ENCODE data around the gene CCT8. TPM values are rescaled to one million over a fixed set of nuclear protein-coding genes. Genes with fewer than 3 reads are reported as not detected.

CCT8 gene
- total and polyA plus RNA-seq, 2 donors (not counting 1 experiment from before 2014, with no cell fraction given) = 59.2 to 92.8 TPM

DNA sequence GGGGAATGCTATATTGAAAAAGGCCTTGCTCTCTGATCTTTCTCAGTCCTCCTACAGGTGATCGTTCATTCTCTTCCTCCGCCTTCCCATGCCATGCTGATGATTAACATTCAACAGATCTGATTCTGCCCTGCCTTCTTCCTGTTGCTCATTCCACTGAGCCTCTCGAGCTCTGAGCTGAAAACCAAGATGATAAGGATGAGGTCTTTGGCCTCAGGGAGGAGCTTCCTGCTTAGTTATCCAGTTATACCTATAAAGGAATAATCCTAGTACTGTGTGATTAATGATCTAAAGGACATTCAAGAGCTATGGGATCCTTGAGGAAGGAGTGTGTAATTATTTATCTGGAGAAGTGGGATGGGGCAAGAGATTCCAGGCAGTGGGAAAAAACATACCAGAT, 31.8 kb upstream of the CCT8 start:
- Histone ChIP-seq H3K9ac (ENCODE audit: low read length) (no peak overlapping the region), H3K4me1 (ENCODE audit: control insufficient read depth in 2 of 2, insufficient read depth in 2 of 2, low read length in 2 of 2) (peaks cover 2 to 3% of the 10 kb centered on the region in 2 donors), H3K79me2 (ENCODE audit: control insufficient read depth, insufficient read depth, low read length) (no peaks in the 10 kb centered on the region), H3K4me3 (ENCODE audit: control extremely low read depth in 1 of 5, extremely low read depth in 1 of 5, insufficient read depth in 1 of 5, low read depth in 2 of 5, low read length in 4 of 5) (no peak overlapping the region), H3K27me3 (replicated peaks in 1 of 4; ENCODE audit: control extremely low read depth in 1 of 4, control insufficient read depth in 3 of 4, insufficient read depth in 4 of 4, low read length in 3 of 4) (no peaks in the 10 kb centered on the region), H3K27ac (ENCODE audit: low read length in 2 of 2) (no peak overlapping the region), H3K9me3 (ENCODE audit: control extremely low read depth in 1 of 3, control insufficient read depth in 2 of 3, insufficient read depth in 1 of 3, low read length in 2 of 3) (no peaks in the 10 kb centered on the region), H3K36me3 (replicated peaks in 1 of 2; ENCODE audit: control extremely low read depth in 1 of 2, control insufficient read depth in 1 of 2, extremely low read depth in 1 of 2, insufficient read depth in 2 of 2, low read length in 1 of 2) (peaks cover 0 to 3% of the 10 kb centered on the region in 2 experiments), H3K4me2 (replicated peaks; ENCODE audit: low read depth, low read length, poor library complexity, severe bottlenecking) (no peak overlapping the region), H4K20me1 (ENCODE audit: control insufficient read depth, insufficient read depth, low read length, poor library complexity, severe bottlenecking) (no peaks in the 10 kb centered on the region), H2AFZ (ENCODE audit: insufficient read depth, low read depth, low read length, poor library complexity, severe bottlenecking) (no peak overlapping the region)
- ChIA-PET CTCF (interaction anchor here (0.9 to 2.3 kb wide), 3 partner anchors 14 to 267 kb away, joined by 3 to 7 read pairs (median 7); no protein-coding TSS in a partner anchor), POLR2A (no interaction called here)
- Mint-ChIP-seq H3K4me1 (peaks cover 4% of the 10 kb centered on the region), H3K4me3 (no peak overlapping the region), H3K9me3 (ENCODE audit: insufficient read depth) (no peaks in the 10 kb centered on the region), H3K27me3 (no peaks in the 10 kb centered on the region), H3K27ac (no peak overlapping the region)
- TF ChIP-seq, protein P1, sequence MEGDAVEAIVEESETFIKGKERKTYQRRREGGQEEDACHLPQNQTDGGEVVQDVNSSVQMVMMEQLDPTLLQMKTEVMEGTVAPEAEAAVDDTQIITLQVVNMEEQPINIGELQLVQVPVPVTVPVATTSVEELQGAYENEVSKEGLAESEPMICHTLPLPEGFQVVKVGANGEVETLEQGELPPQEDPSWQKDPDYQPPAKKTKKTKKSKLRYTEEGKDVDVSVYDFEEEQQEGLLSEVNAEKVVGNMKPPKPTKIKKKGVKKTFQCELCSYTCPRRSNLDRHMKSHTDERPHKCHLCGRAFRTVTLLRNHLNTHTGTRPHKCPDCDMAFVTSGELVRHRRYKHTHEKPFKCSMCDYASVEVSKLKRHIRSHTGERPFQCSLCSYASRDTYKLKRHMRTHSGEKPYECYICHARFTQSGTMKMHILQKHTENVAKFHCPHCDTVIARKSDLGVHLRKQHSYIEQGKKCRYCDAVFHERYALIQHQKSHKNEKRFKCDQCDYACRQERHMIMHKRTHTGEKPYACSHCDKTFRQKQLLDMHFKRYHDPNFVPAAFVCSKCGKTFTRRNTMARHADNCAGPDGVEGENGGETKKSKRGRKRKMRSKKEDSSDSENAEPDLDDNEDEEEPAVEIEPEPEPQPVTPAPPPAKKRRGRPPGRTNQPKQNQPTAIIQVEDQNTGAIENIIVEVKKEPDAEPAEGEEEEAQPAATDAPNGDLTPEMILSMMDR (IDR thresholded peaks at IDR 0.05) = no peak
- no peak for TF ChIP-seq EZH2 (IDR thresholded peaks at IDR 0.05; ENCODE audit: borderline replicate concordance, insufficient read depth, low read depth, low read length, poor library complexity, severe bottlenecking)
- ATAC-seq (ENCODE audit: low read depth) (no peak), DNase-seq (no peak)
- WGBS (ENCODE audit: insufficient coverage) = no CpG with 5 or more reads among the region's 3 CpGs
- intact Hi-C loops (cut with micrococcal nuclease) = no loop called here

DNA sequence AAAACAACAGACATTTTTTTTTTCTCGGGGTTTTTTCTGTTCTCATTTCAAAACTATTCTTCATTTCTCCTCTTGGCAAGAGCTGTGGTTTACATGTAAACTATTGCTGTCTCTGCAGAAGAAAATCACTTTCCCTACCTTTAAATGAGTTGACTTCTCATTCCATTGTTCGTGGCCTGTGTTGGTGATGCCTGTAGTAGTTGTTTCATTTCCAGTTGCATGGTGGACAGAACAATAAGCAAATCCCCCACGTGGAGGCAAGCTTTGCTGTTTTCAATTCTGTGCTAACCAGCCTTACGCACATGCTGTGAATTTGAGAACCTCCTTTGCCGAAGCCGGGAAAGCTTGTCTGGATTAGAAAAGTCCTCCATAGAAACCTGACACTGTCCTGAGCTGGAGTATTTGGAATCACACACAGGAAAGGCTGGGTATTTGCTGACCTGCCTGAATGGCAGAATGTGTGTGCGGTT, 30.8 kb upstream of the CCT8 start:
- 97% methylated on average over 5 of the region's 7 CpGs for WGBS (ENCODE audit: insufficient coverage)
- H4K20me1 ChIP-seq (ENCODE audit: control insufficient read depth, insufficient read depth, low read length, poor library complexity, severe bottlenecking) = no peaks in the 10 kb centered on the region
- H3K79me2 ChIP-seq (ENCODE audit: control insufficient read depth, insufficient read depth, low read length) = no peaks in the 10 kb centered on the region
- H3K4me1 ChIP-seq (ENCODE audit: control insufficient read depth in 2 of 2, insufficient read depth in 2 of 2, low read length in 2 of 2) = peaks cover 4 to 5% of the 10 kb centered on the region in 2 donors
- intact Hi-C loops (cut with micrococcal nuclease) = no loop called here
- H3K4me1 Mint-ChIP-seq = peaks cover 10% of the 10 kb centered on the region
- TF ChIP-seq, protein P1 (IDR thresholded peaks at IDR 0.05) = no peak
- no peak for TF ChIP-seq EZH2 (IDR thresholded peaks at IDR 0.05; ENCODE audit: borderline replicate concordance, insufficient read depth, low read depth, low read length, poor library complexity, severe bottlenecking)
- no peaks in the 10 kb centered on the region for H3K27me3 Mint-ChIP-seq
- H3K4me3 Mint-ChIP-seq = no peak overlapping the region
- H3K9me3 Mint-ChIP-seq (ENCODE audit: insufficient read depth) = no peaks in the 10 kb centered on the region
- H3K36me3 ChIP-seq (replicated peaks in 1 of 2; ENCODE audit: control extremely low read depth in 1 of 2, control insufficient read depth in 1 of 2, extremely low read depth in 1 of 2, insufficient read depth in 2 of 2, low read length in 1 of 2) = peaks cover 0 to 3% of the 10 kb centered on the region in 2 experiments
- H3K9me3 ChIP-seq (ENCODE audit: control extremely low read depth in 1 of 3, control insufficient read depth in 2 of 3, insufficient read depth in 1 of 3, low read length in 2 of 3) = peaks cover 0 to 4% (median 0%) of the 10 kb centered on the region in 3 donors
- H3K4me2 ChIP-seq (replicated peaks; ENCODE audit: low read depth, low read length, poor library complexity, severe bottlenecking) = no peak overlapping the region
- no peak overlapping the region for H3K4me3 ChIP-seq (ENCODE audit: control extremely low read depth in 1 of 5, extremely low read depth in 1 of 5, insufficient read depth in 1 of 5, low read depth in 2 of 5, low read length in 4 of 5)
- H3K9ac ChIP-seq (ENCODE audit: low read length) = no peak overlapping the region
- ChIA-PET POLR2A (no interaction called here), CTCF (interaction anchor here (2.0 to 2.3 kb wide), 2 partner anchors 13 to 268 kb away, joined by 7 read pairs; no protein-coding TSS in a partner anchor)
- DNase-seq (no peak), ATAC-seq (ENCODE audit: low read depth) (no peak)
- no peak overlapping the region for H3K27ac Mint-ChIP-seq
- no peak overlapping the region for H2AFZ ChIP-seq (ENCODE audit: insufficient read depth, low read depth, low read length, poor library complexity, severe bottlenecking)
- no peak overlapping the region for H3K27ac ChIP-seq (ENCODE audit: low read length in 2 of 2)
- no peaks in the 10 kb centered on the region for H3K27me3 ChIP-seq (replicated peaks in 1 of 4; ENCODE audit: control extremely low read depth in 1 of 4, control insufficient read depth in 3 of 4, insufficient read depth in 4 of 4, low read length in 3 of 4)
